Measurements from ENCODE around the gene EVPL. TPM values are rescaled to one million over a fixed set of nuclear protein-coding genes. Genes with fewer than 3 reads are reported as not detected.

EVPL gene
- total and polyA plus RNA-seq, 3 experiments from 2014 or later = 0.07 to 0.11 TPM; not detected in 1

DNA sequence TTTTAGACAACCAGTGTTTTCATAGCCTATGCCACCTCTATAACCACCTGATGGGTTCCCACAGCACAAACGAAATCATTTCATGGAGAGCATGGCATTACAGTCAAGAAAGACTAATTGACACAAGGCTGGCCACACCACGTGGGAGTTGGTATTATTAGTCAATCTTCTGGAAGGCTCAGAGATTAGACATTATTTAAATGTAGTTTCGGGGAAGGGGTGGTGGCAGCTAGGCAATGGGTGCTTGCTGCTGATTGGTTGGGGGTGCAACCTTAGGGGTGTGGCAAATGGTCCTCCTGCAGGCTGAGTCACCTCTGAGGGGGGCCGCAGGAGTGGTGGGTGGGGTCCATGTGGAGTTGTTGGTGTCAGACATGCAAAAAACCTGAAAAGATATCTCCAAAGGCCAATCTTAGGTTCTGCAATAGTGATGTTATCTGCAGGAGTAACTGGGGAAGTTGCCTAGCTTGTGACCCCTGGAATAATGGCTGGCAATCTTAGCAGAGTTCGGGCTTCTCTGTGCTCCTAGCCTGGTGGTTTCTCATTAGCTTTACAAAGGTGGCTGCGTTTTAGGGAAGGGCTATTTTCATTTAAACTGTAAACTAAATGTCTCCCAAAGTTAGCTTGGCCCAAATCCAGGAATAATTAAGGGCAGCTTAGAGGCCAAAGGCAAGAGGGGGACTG lies 43.5 kb downstream of the EVPL start:
- peak overlapping the region in 2 of 8 donors; percentile 12 to 57 for H3K27ac Mint-ChIP-seq

GRCh38 chr17:75981019-75981615 lies 46.0 kb downstream of the EVPL start:
- peaks cover 26 to 41% (median 35%) of the 10 kb centered on the region in 3 donors for H3K4me1 Mint-ChIP-seq
- Histone ChIP-seq H3K9me3 (ENCODE audit: low read length) (no peaks in the 10 kb centered on the region), H3K4me1 (ENCODE audit: insufficient read depth, low read length) (peaks cover 24% of the 10 kb centered on the region), H3K4me3 (ENCODE audit: low read length) (no peak overlapping the region), H3K27ac (ENCODE audit: low read depth, low read length) (no peak overlapping the region), H3K36me3 (ENCODE audit: insufficient read depth, low read length) (no peaks in the 10 kb centered on the region), H3K27me3 (ENCODE audit: insufficient read depth, low read length, poor library complexity, severe bottlenecking) (no peaks in the 10 kb centered on the region)
- peak overlapping the region; percentile 54 to 99 (median 96) for H3K4me3 Mint-ChIP-seq
- peaks cover 0 to 23% (median 0%) of the 10 kb centered on the region in 3 donors for H3K36me3 Mint-ChIP-seq
- peak overlapping the region in 7 of 8 donors; percentile 48 to 99 (median 78) for H3K27ac Mint-ChIP-seq
- no peaks in the 10 kb centered on the region for H3K9me3 Mint-ChIP-seq
- CTCF ChIA-PET = interaction anchor here (0.7 to 1.4 kb wide), 5 partner anchors 16 to 120 kb away, joined by 3 to 6 read pairs (median 4); partner anchors contain the start of genes CDK3 and MRPL38
- H3K27me3 Mint-ChIP-seq = peaks cover 0 to 1% of the 10 kb centered on the region in 2 donors
- POLR2A ChIA-PET = interaction anchor here (0.6 to 1.1 kb wide), 6 partner anchors 53 to 757 kb away, joined by 3 to 7 read pairs (median 3); no protein-coding TSS in a partner anchor
- no peak for DNase-seq

More for the DNA sequence above, 43.5 kb downstream of the EVPL start:
- H3K27ac ChIP-seq (ENCODE audit: low read depth, low read length) = no peak overlapping the region
- Mint-ChIP-seq H3K4me1 (peaks cover 11 to 16% (median 14%) of the 10 kb centered on the region in 3 donors), H3K27me3 (peaks cover 0 to 1% of the 10 kb centered on the region in 2 donors), H3K9me3 (no peaks in the 10 kb centered on the region), H3K36me3 (peaks cover 0 to 17% (median 0%) of the 10 kb centered on the region in 3 donors), H3K4me3 (no peak overlapping the region)
- H3K9me3 ChIP-seq (ENCODE audit: low read length) = no peaks in the 10 kb centered on the region
- CTCF ChIA-PET = interaction anchor here (1.4 kb wide), 1 partner anchor 14 kb away, joined by 6 read pairs; no protein-coding TSS in a partner anchor
- DNase-seq = no peak
- H3K4me3 ChIP-seq (ENCODE audit: low read length) = no peak overlapping the region
- peaks cover 15% of the 10 kb centered on the region for H3K4me1 ChIP-seq (ENCODE audit: insufficient read depth, low read length)
- H3K36me3 ChIP-seq (ENCODE audit: insufficient read depth, low read length) = no peaks in the 10 kb centered on the region
- POLR2A ChIA-PET = no interaction called here
- H3K27me3 ChIP-seq (ENCODE audit: insufficient read depth, low read length, poor library complexity, severe bottlenecking) = no peaks in the 10 kb centered on the region

- H3K36me3 Mint-ChIP-seq = peaks cover 0 to 24% (median 0%) of the 10 kb centered on the region in 3 donors
- Histone ChIP-seq H3K27me3 (ENCODE audit: insufficient read depth, low read length, poor library complexity, severe bottlenecking) (no peaks in the 10 kb centered on the region), H3K9me3 (ENCODE audit: low read length) (no peaks in the 10 kb centered on the region), H3K4me1 (ENCODE audit: insufficient read depth, low read length) (peaks cover 31% of the 10 kb centered on the region), H3K27ac (ENCODE audit: low read depth, low read length) (peak overlapping the region; percentile 95), H3K4me3 (ENCODE audit: low read length) (peak overlapping the region; percentile 84), H3K36me3 (ENCODE audit: insufficient read depth, low read length) (no peaks in the 10 kb centered on the region)
- peaks cover 0 to 1% of the 10 kb centered on the region in 2 donors for H3K27me3 Mint-ChIP-seq
- H3K27ac Mint-ChIP-seq = peak overlapping the region; percentile 99 to 100 (median 100)
- H3K9me3 Mint-ChIP-seq = no peaks in the 10 kb centered on the region
- DNase-seq = no peak
- peak overlapping the region; percentile 96 to 100 (median 99) for H3K4me3 Mint-ChIP-seq
- H3K4me1 Mint-ChIP-seq = peaks cover 32 to 48% (median 42%) of the 10 kb centered on the region in 3 donors
- ChIA-PET POLR2A (interaction anchor here (0.6 to 1.1 kb wide), 9 partner anchors 49 to 758 kb away, joined by 3 to 7 read pairs (median 3); partner anchors contain the start of gene SRP68), CTCF (interaction anchor here (0.7 to 1.4 kb wide), 5 partner anchors 17 to 119 kb away, joined by 3 to 6 read pairs (median 4); partner anchors contain the start of genes CDK3 and MRPL38)
Observed at GRCh38 chr17:75980188-75981018, 46.7 kb downstream of the EVPL start.

DNA sequence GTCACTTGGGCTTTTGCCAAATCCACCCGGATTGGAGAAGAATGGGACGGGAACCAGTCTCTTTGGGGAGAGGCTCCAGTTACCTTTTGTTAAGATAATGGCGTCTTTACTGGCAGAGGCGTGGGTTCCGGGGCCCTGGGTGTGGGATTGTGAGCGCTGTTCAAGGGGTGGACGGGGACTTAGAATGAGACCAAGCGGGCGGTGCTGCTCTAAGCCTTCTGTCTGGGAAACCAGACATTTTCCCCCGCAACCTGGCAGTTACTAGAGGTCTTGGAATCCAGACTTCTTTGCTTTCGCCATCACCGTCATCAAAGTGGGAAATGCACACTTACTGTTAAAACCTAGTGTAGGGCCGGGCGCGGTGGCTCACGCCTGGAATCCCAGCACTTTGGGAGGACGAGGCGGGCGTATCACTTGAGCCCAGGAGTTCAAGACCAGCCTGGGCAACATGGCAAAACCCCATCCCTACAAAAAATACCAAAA lies 47.4 kb downstream of the EVPL start:
- Histone ChIP-seq H3K4me1 (ENCODE audit: insufficient read depth, low read length) (peaks cover 31% of the 10 kb centered on the region), H3K27me3 (ENCODE audit: insufficient read depth, low read length, poor library complexity, severe bottlenecking) (no peaks in the 10 kb centered on the region), H3K27ac (ENCODE audit: low read depth, low read length) (peak overlapping the region; percentile 95), H3K9me3 (ENCODE audit: low read length) (no peaks in the 10 kb centered on the region), H3K4me3 (ENCODE audit: low read length) (peak overlapping the region; percentile 84), H3K36me3 (ENCODE audit: insufficient read depth, low read length) (no peaks in the 10 kb centered on the region)
- H3K27me3 Mint-ChIP-seq = peaks cover 0 to 1% of the 10 kb centered on the region in 2 donors
- H3K9me3 Mint-ChIP-seq = no peaks in the 10 kb centered on the region
- peaks cover 32 to 52% (median 42%) of the 10 kb centered on the region in 3 donors for H3K4me1 Mint-ChIP-seq
- H3K4me3 Mint-ChIP-seq = peak overlapping the region; percentile 96 to 100 (median 99)
- H3K27ac Mint-ChIP-seq = peak overlapping the region; percentile 99 to 100 (median 100)
- POLR2A ChIA-PET = interaction anchor here (0.7 to 1.1 kb wide), 4 partner anchors 50 to 103 kb away, joined by 3 read pairs; partner anchors contain the start of gene SRP68
- peaks cover 0 to 24% (median 0%) of the 10 kb centered on the region in 3 donors for H3K36me3 Mint-ChIP-seq
- no peak for DNase-seq
- CTCF ChIA-PET = interaction anchor here (1.4 kb wide), 1 partner anchor 21 kb away, joined by 5 read pairs; the partner anchor contains the start of gene CDK3

- peak within 1 kb of the TSS; percentile 95 for H3K27ac ChIP-seq (ENCODE audit: low read depth, low read length)
- POLR2A ChIA-PET = interaction anchor here (0.6 to 1.0 kb wide), 3 partner anchors 83 to 196 kb away, joined by 3 to 4 read pairs (median 3); partner anchors contain the start of genes TRIM65 and UNK
- peaks cover 0 to 1% of the 10 kb centered on the region in 2 donors for H3K27me3 Mint-ChIP-seq
Observed at GRCh38 chr17:75978938-75979704, 48.0 kb downstream of the EVPL start, which contains the start of the genes ACOX1 and TEN1. Gene ACOX1 (minus strand): TSS chr17:75979166. CDS start chr17:75979073, 93 bp downstream. Gene TEN1 (plus strand): TSS chr17:75979240. CDS start chr17:75986193, 6,953 bp downstream.

DNA sequence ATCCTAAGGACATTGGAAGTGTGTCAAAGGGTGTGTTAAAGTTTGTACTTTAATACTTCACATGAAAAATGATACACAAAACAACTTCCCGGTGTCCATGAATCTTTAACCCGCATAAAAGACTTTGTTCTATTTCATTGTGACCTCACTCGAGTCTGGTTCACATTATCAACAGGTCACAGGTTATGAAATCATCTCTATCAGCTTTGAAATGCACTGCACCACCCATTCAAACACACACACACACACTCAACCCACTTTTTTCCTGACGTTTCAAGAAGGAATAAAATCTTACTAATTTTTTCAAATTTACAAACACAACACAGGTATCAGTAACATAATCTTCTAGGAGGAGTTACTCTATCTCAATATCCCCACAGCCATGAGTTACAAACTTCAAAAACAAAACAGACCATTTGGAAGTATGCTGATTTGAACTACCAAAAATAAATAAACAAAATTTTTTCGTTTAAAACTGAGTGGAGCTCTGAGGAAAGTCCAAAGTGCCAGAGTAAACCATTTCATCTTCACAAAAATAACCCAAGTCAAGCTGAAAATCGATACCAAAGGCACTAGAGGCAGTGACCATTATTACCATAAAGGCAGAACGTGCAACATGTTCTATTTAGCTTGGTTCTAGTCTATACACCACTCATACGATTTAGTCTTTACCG lies 50.8 kb downstream of the EVPL start:
- CTCF ChIA-PET = no interaction called here
- Histone ChIP-seq H3K27me3 (ENCODE audit: insufficient read depth, low read length, poor library complexity, severe bottlenecking) (no peaks in the 10 kb centered on the region), H3K9me3 (ENCODE audit: low read length) (no peaks in the 10 kb centered on the region), H3K4me3 (ENCODE audit: low read length) (no peak overlapping the region), H3K4me1 (ENCODE audit: insufficient read depth, low read length) (peaks cover 31% of the 10 kb centered on the region), H3K27ac (ENCODE audit: low read depth, low read length) (no peak overlapping the region), H3K36me3 (ENCODE audit: insufficient read depth, low read length) (no peaks in the 10 kb centered on the region)
- no peak for DNase-seq
- H3K27ac Mint-ChIP-seq = peak overlapping the region in 5 of 8 donors; percentile 14 to 67 (median 45)
- no peaks in the 10 kb centered on the region for H3K27me3 Mint-ChIP-seq
- POLR2A ChIA-PET = interaction anchor here (0.6 kb wide), 1 partner anchor 135 kb away, joined by 5 read pairs; no protein-coding TSS in a partner anchor
- H3K9me3 Mint-ChIP-seq = no peaks in the 10 kb centered on the region
- H3K4me1 Mint-ChIP-seq = peaks cover 38 to 73% (median 67%) of the 10 kb centered on the region in 3 donors
- peak overlapping the region in 6 of 7 donors; percentile 26 to 78 (median 43) for H3K4me3 Mint-ChIP-seq
- peaks cover 0 to 47% (median 4%) of the 10 kb centered on the region in 3 donors for H3K36me3 Mint-ChIP-seq

More at GRCh38 chr17:75978938-75979704, 48.0 kb downstream of the EVPL start, which contains the start of the genes ACOX1 and TEN1:
- CTCF ChIA-PET = no interaction called here
- H3K27ac Mint-ChIP-seq = peak within 1 kb of the TSS; percentile 99 to 100 (median 100)
- H3K9me3 Mint-ChIP-seq = no peaks in the 10 kb centered on the region
- peak; percentile 93 to 97 (median 95) for DNase-seq
- Histone ChIP-seq H3K36me3 (ENCODE audit: insufficient read depth, low read length) (no peaks in the 10 kb centered on the region), H3K27me3 (ENCODE audit: insufficient read depth, low read length, poor library complexity, severe bottlenecking) (no peaks in the 10 kb centered on the region), H3K4me1 (ENCODE audit: insufficient read depth, low read length) (peaks cover 31% of the 10 kb centered on the region), H3K9me3 (ENCODE audit: low read length) (no peaks in the 10 kb centered on the region), H3K4me3 (ENCODE audit: low read length) (peak within 1 kb of the TSS; percentile 84)
- H3K4me3 Mint-ChIP-seq = peak within 1 kb of the TSS; percentile 96 to 100 (median 99)
- H3K36me3 Mint-ChIP-seq = peaks cover 0 to 28% (median 0%) of the 10 kb centered on the region in 3 donors
- peaks cover 35 to 56% (median 47%) of the 10 kb centered on the region in 3 donors for H3K4me1 Mint-ChIP-seq

Data from CD8-positive, alpha-beta memory T cell (primary cell).